ENCODE data around the gene GPANK1. TPM values are rescaled to one million over a fixed set of nuclear protein-coding genes. Genes with fewer than 3 reads are reported as not detected.

Gene GPANK1
- total RNA-seq, 1 donor from 2014 or later = 18.7 TPM

DNA sequence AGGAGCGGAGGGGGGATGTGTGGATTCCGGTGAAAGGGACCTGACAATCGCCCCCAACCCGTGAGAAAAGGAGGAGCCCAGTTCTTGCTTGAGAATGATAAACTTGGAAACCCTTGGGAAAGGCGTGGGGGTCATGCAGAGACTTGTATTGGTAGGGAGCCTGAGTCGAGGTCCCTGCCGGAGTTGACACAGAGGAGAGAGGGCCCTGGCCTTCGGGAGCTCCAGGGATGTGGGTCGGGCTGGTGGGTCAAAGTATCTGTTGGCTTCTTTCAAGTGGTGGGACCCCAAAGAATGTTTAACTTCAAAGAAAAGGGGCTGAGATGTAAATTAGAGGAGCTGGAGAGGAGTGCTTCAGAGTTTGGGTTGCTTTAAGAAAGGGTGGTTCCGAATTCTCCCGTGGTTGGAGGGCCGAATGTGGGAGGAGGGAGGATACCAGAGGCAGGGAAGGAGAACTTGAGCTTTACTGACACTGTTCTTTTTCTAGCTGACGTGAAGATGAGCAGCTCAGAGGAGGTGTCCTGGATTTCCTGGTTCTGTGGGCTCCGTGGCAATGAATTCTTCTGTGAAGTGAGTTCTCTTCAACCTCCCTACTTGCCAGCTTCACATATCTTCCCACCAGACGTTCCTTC, 1.7 kb upstream of the GPANK1 start:
- no peaks in the 10 kb centered on the region for H3K27me3 Mint-ChIP-seq (ENCODE audit: unreplicated experiment)
- TF ChIP-seq, protein P1, sequence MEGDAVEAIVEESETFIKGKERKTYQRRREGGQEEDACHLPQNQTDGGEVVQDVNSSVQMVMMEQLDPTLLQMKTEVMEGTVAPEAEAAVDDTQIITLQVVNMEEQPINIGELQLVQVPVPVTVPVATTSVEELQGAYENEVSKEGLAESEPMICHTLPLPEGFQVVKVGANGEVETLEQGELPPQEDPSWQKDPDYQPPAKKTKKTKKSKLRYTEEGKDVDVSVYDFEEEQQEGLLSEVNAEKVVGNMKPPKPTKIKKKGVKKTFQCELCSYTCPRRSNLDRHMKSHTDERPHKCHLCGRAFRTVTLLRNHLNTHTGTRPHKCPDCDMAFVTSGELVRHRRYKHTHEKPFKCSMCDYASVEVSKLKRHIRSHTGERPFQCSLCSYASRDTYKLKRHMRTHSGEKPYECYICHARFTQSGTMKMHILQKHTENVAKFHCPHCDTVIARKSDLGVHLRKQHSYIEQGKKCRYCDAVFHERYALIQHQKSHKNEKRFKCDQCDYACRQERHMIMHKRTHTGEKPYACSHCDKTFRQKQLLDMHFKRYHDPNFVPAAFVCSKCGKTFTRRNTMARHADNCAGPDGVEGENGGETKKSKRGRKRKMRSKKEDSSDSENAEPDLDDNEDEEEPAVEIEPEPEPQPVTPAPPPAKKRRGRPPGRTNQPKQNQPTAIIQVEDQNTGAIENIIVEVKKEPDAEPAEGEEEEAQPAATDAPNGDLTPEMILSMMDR (IDR thresholded peaks at IDR 0.05) = no peak
- no peaks in the 10 kb centered on the region for H3K9me3 Mint-ChIP-seq (ENCODE audit: unreplicated experiment)
- peak overlapping the region; percentile 96 for H3K27ac Mint-ChIP-seq (ENCODE audit: unreplicated experiment)
- peak overlapping the region; percentile 95 for H3K4me3 Mint-ChIP-seq (ENCODE audit: unreplicated experiment)
- peaks cover 36% of the 10 kb centered on the region for H3K36me3 Mint-ChIP-seq (ENCODE audit: unreplicated experiment)
- peaks cover 38% of the 10 kb centered on the region for H3K4me1 Mint-ChIP-seq (ENCODE audit: unreplicated experiment)
- DNase-seq (ENCODE audit: extremely low spot score, unreplicated experiment) = no peak

GRCh38 chr6:31665501-31666336, 922 bp upstream of the GPANK1 start, which contains the start of gene CSNK2B:
CSNK2B (plus strand) TSS chr6:31666080; CDS start chr6:31666832, 752 bp downstream.
- no peaks in the 10 kb centered on the region for H3K27me3 Mint-ChIP-seq (ENCODE audit: unreplicated experiment)
- peak within 1 kb of the TSS; percentile 95 for H3K4me3 Mint-ChIP-seq (ENCODE audit: unreplicated experiment)
- H3K27ac Mint-ChIP-seq (ENCODE audit: unreplicated experiment) = peak within 1 kb of the TSS; percentile 96
- H3K36me3 Mint-ChIP-seq (ENCODE audit: unreplicated experiment) = peaks cover 32% of the 10 kb centered on the region
- no peaks in the 10 kb centered on the region for H3K9me3 Mint-ChIP-seq (ENCODE audit: unreplicated experiment)
- peaks cover 44% of the 10 kb centered on the region for H3K4me1 Mint-ChIP-seq (ENCODE audit: unreplicated experiment)
- DNase-seq (ENCODE audit: extremely low spot score, unreplicated experiment) = peak; percentile 98
- TF ChIP-seq, protein P1 (IDR thresholded peaks at IDR 0.05) = no peak

GRCh38 chr6:31663961-31664789, 622 bp downstream of the GPANK1 start:
- no peak for DNase-seq (ENCODE audit: extremely low spot score, unreplicated experiment)
- H3K4me3 Mint-ChIP-seq (ENCODE audit: unreplicated experiment) = peak overlapping the region; percentile 95
- TF ChIP-seq, protein P1 (IDR thresholded peaks at IDR 0.05) = no peak
- peaks cover 56% of the 10 kb centered on the region for H3K4me1 Mint-ChIP-seq (ENCODE audit: unreplicated experiment)
- H3K27me3 Mint-ChIP-seq (ENCODE audit: unreplicated experiment) = no peaks in the 10 kb centered on the region
- no peaks in the 10 kb centered on the region for H3K9me3 Mint-ChIP-seq (ENCODE audit: unreplicated experiment)
- H3K27ac Mint-ChIP-seq (ENCODE audit: unreplicated experiment) = peak overlapping the region; percentile 96
- H3K36me3 Mint-ChIP-seq (ENCODE audit: unreplicated experiment) = peaks cover 23% of the 10 kb centered on the region

DNA sequence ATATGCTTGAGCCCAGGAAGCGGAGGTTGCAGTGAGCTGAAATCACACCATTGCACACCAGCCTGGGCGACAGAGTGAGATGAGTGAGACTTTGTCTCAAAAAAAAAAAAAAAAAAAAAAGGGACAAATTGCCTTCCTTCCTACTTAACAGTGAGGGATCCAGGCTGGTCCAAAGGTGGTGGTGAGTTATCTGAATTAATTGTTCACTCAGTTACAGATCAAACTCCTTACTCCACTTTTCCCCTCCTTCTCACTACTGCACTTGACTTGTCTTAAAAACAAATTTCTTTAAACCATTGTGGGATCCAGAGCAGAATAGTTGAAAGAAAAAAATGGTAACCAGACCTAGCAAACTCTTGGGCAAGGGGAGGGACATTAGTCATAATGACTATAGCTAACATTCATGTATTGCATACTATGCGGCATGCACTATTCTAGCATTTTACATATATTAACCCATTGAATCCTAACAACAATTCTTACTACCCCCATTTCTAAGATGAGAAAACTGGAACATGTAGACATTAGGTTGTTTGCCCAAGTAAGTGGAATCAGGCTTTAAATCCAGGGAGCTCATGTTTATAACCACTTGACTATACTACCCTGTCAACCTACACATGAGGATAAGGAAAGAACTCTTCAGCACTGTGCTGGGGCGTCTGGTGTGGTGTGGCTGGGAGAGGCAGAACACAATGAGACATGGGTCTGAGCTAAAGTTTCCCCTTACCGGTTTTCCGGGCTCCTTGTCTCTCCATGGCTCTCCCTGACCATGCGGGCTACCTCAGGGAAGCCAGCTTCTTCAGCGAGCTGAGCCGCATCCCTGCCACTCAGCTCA, 1.5 kb downstream of the GPANK1 start:
- H3K36me3 Mint-ChIP-seq (ENCODE audit: unreplicated experiment) = peaks cover 18% of the 10 kb centered on the region
- TF ChIP-seq, protein P1 (IDR thresholded peaks at IDR 0.05) = no peak
- H3K4me1 Mint-ChIP-seq (ENCODE audit: unreplicated experiment) = peaks cover 64% of the 10 kb centered on the region
- no peak for DNase-seq (ENCODE audit: extremely low spot score, unreplicated experiment)
- H3K4me3 Mint-ChIP-seq (ENCODE audit: unreplicated experiment) = peak overlapping the region; percentile 95
- peak overlapping the region; percentile 96 for H3K27ac Mint-ChIP-seq (ENCODE audit: unreplicated experiment)
- no peaks in the 10 kb centered on the region for H3K9me3 Mint-ChIP-seq (ENCODE audit: unreplicated experiment)
- no peaks in the 10 kb centered on the region for H3K27me3 Mint-ChIP-seq (ENCODE audit: unreplicated experiment)

Measured in osteocyte (in vitro differentiated cells).